Psoas muscle (tissue), 8 donors: ENCODE measurements around the gene SH3BP2. TPM values are rescaled to one million over a fixed set of nuclear protein-coding genes. Genes with fewer than 3 reads are reported as not detected.

ENCODE experiments used
- ATAC-seq, 4 donors: fragments of 200-7000 bp; cut with Tn5 transposase; one replicate each; pipeline ENCODE4 v1.9.1; 2020; ENCODE audit warnings: moderate library complexity in 3 of 4, mild to moderate bottlenecking in 2 of 4
- DNase-seq, 2 donors: peaks; one replicate each; pipeline ENCODE4 v3.0.0-alpha.2; 2020
- H3K27ac ChIP-seq: fragments of 200-600 bp; one replicate; pipeline ENCODE4 v1.8.0; 2022
- H3K27me3 ChIP-seq, 3 donors: fragments of 200-600 bp in 1 of 3; one replicate each; pipeline versions ENCODE4 v1.6.1 to v1.8.0; 2013 to 2022; ENCODE audit warnings: low read length in 2 of 3, mild to moderate bottlenecking in 2 of 3, moderate library complexity in 1 of 3; ENCODE audit not compliant: insufficient read depth in 3 of 3
- H3K36me3 ChIP-seq, 2 donors: fragments of 200-600 bp in 1 of 2; one replicate each; pipeline versions ENCODE4 v1.6.1 to v1.8.0; 2013 to 2022; ENCODE audit warnings: low read depth in 1 of 2, mild to moderate bottlenecking in 1 of 2, moderate library complexity in 1 of 2; ENCODE audit not compliant: insufficient read depth in 1 of 2
- H3K4me1 ChIP-seq: fragments of 200-600 bp; one replicate; pipeline ENCODE4 v1.8.0; 2022
- H3K4me3 ChIP-seq: fragments of 200-600 bp; one replicate; pipeline ENCODE4 v1.8.0; 2022; ENCODE audit warnings: mild to moderate bottlenecking
- H3K9me3 ChIP-seq: fragments of 200-600 bp; one replicate; pipeline ENCODE4 v1.8.0; 2022
- CTCF ChIP-seq: fragments of 200-600 bp; IDR thresholded peaks from one replicate; pipeline ENCODE4 v1.8.0; 2022; ENCODE audit warnings: antibody characterized with exemption
- WGBS, 3 donors: extraction: QIAGEN DNeasy Blood & Tissue Kit; methylation state at CpG; one replicate each; pipeline versions ENCODE4 v1.1.6 to v1.1.7; 2013; 5-methylcytosine and 5-hydroxymethylcytosine counted together
- intact Hi-C, 2 donors: fragments of 100-400 bp; cut with DNase I; formaldehyde crosslinking; loops; one replicate each; pipeline versions ENCODE4 v1.11.0 to v1.14.2; 2022
- polyA plus RNA-seq, 3 donors: library from polyadenylated mRNA; stranded (reverse); fragments of 200-250 nt; gene quantifications; one replicate each; pipeline ENCODE4 v1.2.3, GENCODE V29; 2013
- total RNA-seq, 4 donors: library from RNA; stranded (reverse); fragmentation: NEBNext Ultra II Directional in 2 of 4; extraction: Animal tissue kit (Norgen Biotek cat#: 25700) in 2 of 4; gene quantifications; one replicate each; pipeline versions ENCODE4 v1.2.1 to v1.2.4, GENCODE V29; 2021 to 2023
- donor health status: healthy with polysubstance abuse.
- donor health status: DM: no; HTN: no; CAD: no; lungs with moderate emphysema.
- donor health status: Bipolar disorder and iron deficiency.
- donor health status: healthy.
- donor health status: DM: yes; HTN: yes; CAD: no.
- donor health status: DM: no; HTN: no; CAD: no.
- donor health status: DM: no; HTN: no; CAD: no.
- donor health status: DM: yes; HTN: yes; CAD: no.

SH3BP2 gene
- total and polyA plus RNA-seq, 7 donors, result 7.1 to 18.1 (median 13.1) TPM

- Histone ChIP-seq H3K4me3 (peak overlapping the region; percentile 13), H3K27me3 (no peaks in the 10 kb centered on the region), H3K4me1 (peaks cover 42% of the 10 kb centered on the region), H3K9me3 (no peaks in the 10 kb centered on the region), H3K36me3 (no peaks in the 10 kb centered on the region), H3K27ac (peak overlapping the region; percentile 9)
- WGBS, 3 donors, result 66 to 75% (median 72%) methylated on average over 22 to 23 of the region's 23 CpGs
- no peak for TF ChIP-seq CTCF
- ATAC-seq (no peak), DNase-seq (peak; percentile 11 to 52)
- intact Hi-C loops, result no loop called here
These were observed 4.8 kb downstream of the SH3BP2 start for GRCh38 chr4:2797545-2798305.

GRCh38 chr4:2798399-2799223, 5.7 kb downstream of the SH3BP2 start:
- DNase-seq, result peak; percentile 63 to 82
- Histone ChIP-seq H3K4me3 (peak overlapping the region; percentile 34), H3K9me3 (no peaks in the 10 kb centered on the region), H3K36me3 (no peaks in the 10 kb centered on the region), H3K4me1 (peaks cover 46% of the 10 kb centered on the region), H3K27ac (no peak overlapping the region), H3K27me3 (no peaks in the 10 kb centered on the region)
- 60% methylated on average over 28 to 29 of the region's 29 CpGs for WGBS, 3 donors
- TF ChIP-seq CTCF, result no peak
- intact Hi-C loops, result no loop called here
- ATAC-seq, result peak in 2 of 4 donors; percentile 6 to 31

GRCh38 chr4:2799224-2799911, 6.5 kb downstream of the SH3BP2 start:
- Histone ChIP-seq H3K27ac (no peak overlapping the region), H3K4me3 (peak overlapping the region; percentile 42), H3K9me3 (no peaks in the 10 kb centered on the region), H3K36me3 (no peaks in the 10 kb centered on the region), H3K27me3 (no peaks in the 10 kb centered on the region), H3K4me1 (peaks cover 39% of the 10 kb centered on the region)
- 72 to 74% (median 74%) methylated on average over 14 of the region's 14 CpGs for WGBS, 3 donors
- intact Hi-C loops, result no loop called here
- no peak for TF ChIP-seq CTCF
- DNase-seq (peak; percentile 17 to 45), ATAC-seq (no peak)

GRCh38 chr4:2799971-2800690, 7.2 kb downstream of the SH3BP2 start:
- ATAC-seq, result peak; percentile 15 to 53 (median 43)

More at GRCh38 chr4:2799971-2800690, 7.2 kb downstream of the SH3BP2 start:
- H3K27me3 ChIP-seq, result no peaks in the 10 kb centered on the region
- peak overlapping the region; percentile 71 for H3K27ac ChIP-seq
- no peaks in the 10 kb centered on the region for H3K9me3 ChIP-seq
- WGBS, 3 donors, result 62 to 72% (median 63%) methylated on average over 22 to 23 of the region's 23 CpGs
- DNase-seq, result peak; percentile 16 to 59
- no peaks in the 10 kb centered on the region for H3K36me3 ChIP-seq
- H3K4me3 ChIP-seq, result peak overlapping the region; percentile 42
- no peak for TF ChIP-seq CTCF
- H3K4me1 ChIP-seq, result peaks cover 43% of the 10 kb centered on the region
- intact Hi-C loops, result no loop called here
